GM12878 (cell line): Measurements from ENCODE around the gene NAALADL1. TPM values are rescaled to one million over a fixed set of nuclear protein-coding genes. Genes with fewer than 3 reads are reported as not detected.

Experiments
- EZH2 ChIP-seq: IDR thresholded peaks from 2 replicates; pipeline ENCODE4 v1.6.1; 2012; ENCODE audit warnings: low read depth, mild to moderate bottlenecking, control low read depth, inconsistent platforms, low read length, borderline replicate concordance; ENCODE audit not compliant: control insufficient read depth
- HDAC6 ChIP-seq: fragments of 200-600 bp; sonication (generic); IDR thresholded peaks from one replicate; pipeline ENCODE4 v1.8.0; 2017; ENCODE audit warnings: antibody characterized with exemption; ENCODE audit not compliant: unreplicated experiment
- IKZF1 ChIP-seq: fragments of 450-650 bp; conservative IDR thresholded peaks from 2 replicates; pipeline ENCODE4 v1.6.1; 2017; ENCODE audit warnings: antibody characterized with exemption, mild to moderate bottlenecking
- JUND ChIP-seq: IDR thresholded peaks from 2 replicates; pipeline ENCODE4 v1.6.1; 2012; ENCODE audit warnings: low read depth, mild to moderate bottlenecking, low read length, improper control_type of control experiment, moderate library complexity
- MTA3 ChIP-seq: IDR thresholded peaks from 2 replicates; pipeline ENCODE4 v1.6.1; 2012; ENCODE audit warnings: low read length, inconsistent platforms, borderline replicate concordance
- NFXL1 ChIP-seq: fragments of 450-650 bp; IDR thresholded peaks from 2 replicates; pipeline ENCODE4 v1.6.1; 2017; ENCODE audit warnings: antibody characterized with exemption, mild to moderate bottlenecking, borderline replicate concordance
- NKRF ChIP-seq: fragments of 450-650 bp; conservative IDR thresholded peaks from 2 replicates; pipeline ENCODE4 v1.6.1; 2017; ENCODE audit warnings: mild to moderate bottlenecking, moderate library complexity
- NR2C1 ChIP-seq: fragments of 450-650 bp; IDR thresholded peaks from 2 replicates; pipeline ENCODE4 v1.6.1; 2017; ENCODE audit warnings: antibody characterized with exemption, mild to moderate bottlenecking, moderate library complexity
- NRF1 ChIP-seq: conservative IDR thresholded peaks from 2 replicates; pipeline ENCODE4 v1.6.1; 2011; ENCODE audit warnings: mild to moderate bottlenecking, low read depth, low read length, improper control_type of control experiment
- PML ChIP-seq: IDR thresholded peaks from 2 replicates; pipeline ENCODE4 v1.6.1; 2012; ENCODE audit warnings: low read length, inconsistent platforms
- POLR2AphosphoS2 ChIP-seq: IDR thresholded peaks from 2 replicates; pipeline ENCODE4 v1.6.1; 2011; ENCODE audit warnings: low read depth, mild to moderate bottlenecking, low read length, improper control_type of control experiment, moderate library complexity
- RAD51 ChIP-seq: fragments of 450-650 bp; IDR thresholded peaks from 2 replicates; pipeline ENCODE4 v1.6.1; 2016; ENCODE audit warnings: moderate library complexity, mild to moderate bottlenecking, inconsistent platforms
- ZBED1 ChIP-seq: IDR thresholded peaks from 2 replicates; pipeline ENCODE4 v1.6.1; 2016; ENCODE audit warnings: borderline replicate concordance
- ZNF592 ChIP-seq: fragments of 450-650 bp; IDR thresholded peaks from 2 replicates; pipeline ENCODE4 v1.6.1; 2017; ENCODE audit warnings: mild to moderate bottlenecking, moderate library complexity
- ZNF687 ChIP-seq: fragments of 450-650 bp; IDR thresholded peaks from 2 replicates; pipeline ENCODE4 v1.6.1; 2017; ENCODE audit warnings: mild to moderate bottlenecking, moderate library complexity
- ZZZ3 ChIP-seq: IDR thresholded peaks from 2 replicates; pipeline ENCODE4 v1.6.1; 2011; ENCODE audit warnings: low read depth; ENCODE audit not compliant: control insufficient read depth, insufficient read length
- polyA plus RNA-seq, 11 experiments: library from polyadenylated mRNA; depleted of rRNA in 4 of 11; unstranded in 6 of 11; stranded (reverse) in 5 of 11; fragments of >200 nt; fragmentation: Nextera tagmentation in 4 of 11; fragmentation: Illumina TruSeq in 1 of 11; extraction: Ambion mirVana in 4 of 11; extraction: Trizol in 1 of 11; gene quantifications; 1 replicate in 1 of 11; 2 replicates in 10 of 11; pipeline versions ENCODE4 v1.2.1 to v1.2.3, GENCODE V29; 2011 to 2016; ENCODE audit warnings: inconsistent platforms in 2 of 11, missing spikeins in 2 of 11, low read depth in 1 of 11
- total RNA-seq, 4 experiments: library from RNA; depleted of rRNA in 3 of 4; stranded (reverse); fragments of >200 nt in 3 of 4; fragmentation: Illumina TruSeq in 1 of 4; extraction: Trizol in 1 of 4; gene quantifications; 2 replicates each; pipeline versions ENCODE4 v1.2.1 to v1.2.3, GENCODE V29; 2013 to 2021
- TF ChIP-seq, protein P1 (sequence below): fragments of 450-650 bp; IDR thresholded peaks from 2 replicates; pipeline ENCODE4 v1.6.1; 2017; ENCODE audit warnings: low read depth, mild to moderate bottlenecking, moderate library complexity
- TF ChIP-seq, protein P2 (sequence below): fragments of 450-650 bp; IDR thresholded peaks from 2 replicates; pipeline ENCODE4 v1.6.1; 2016; ENCODE audit warnings: mild to moderate bottlenecking

Gene NAALADL1
- total and polyA plus RNA-seq, 10 of the 15 experiments (the other 5 are each of a cell fraction or from before 2014, with no cell fraction given) = 0.77 to 5.5 (median 1.5) TPM

DNA sequence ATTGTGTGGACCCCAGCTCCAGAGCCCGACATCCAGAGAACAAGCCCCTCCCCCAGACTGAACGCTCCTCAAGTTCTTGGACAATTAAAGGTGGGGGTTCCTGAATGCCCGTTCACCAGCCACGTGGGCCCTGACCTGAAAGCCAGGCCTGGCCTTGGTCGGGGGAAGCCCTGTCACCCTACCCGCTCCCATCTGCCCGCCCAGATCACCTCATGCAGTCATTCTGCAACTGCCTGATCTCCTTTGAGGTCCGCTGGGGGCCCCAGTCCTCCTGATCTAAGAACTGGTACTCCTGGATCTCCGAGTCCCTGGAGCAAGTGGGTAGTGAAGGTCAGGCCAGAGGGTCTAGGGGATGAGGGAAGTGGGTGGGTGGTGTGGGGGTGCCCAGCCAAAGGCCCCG lies 9.1 kb upstream of the NAALADL1 start (continued):
- TF ChIP-seq NR2C1 (no peak), NFXL1 (no peak), ZZZ3 (no peak), EZH2 (no peak), HDAC6 (no peak), POLR2AphosphoS2 (no peak), RAD51 (no peak), MTA3 (no peak), IKZF1 (peak; percentile 62), NRF1 (no peak), JUND (no peak), ZNF592 (no peak), PML (no peak), ZBED1 (no peak), ZNF687 (peak; percentile 86), NKRF (no peak)
- TF ChIP-seq, protein P1, sequence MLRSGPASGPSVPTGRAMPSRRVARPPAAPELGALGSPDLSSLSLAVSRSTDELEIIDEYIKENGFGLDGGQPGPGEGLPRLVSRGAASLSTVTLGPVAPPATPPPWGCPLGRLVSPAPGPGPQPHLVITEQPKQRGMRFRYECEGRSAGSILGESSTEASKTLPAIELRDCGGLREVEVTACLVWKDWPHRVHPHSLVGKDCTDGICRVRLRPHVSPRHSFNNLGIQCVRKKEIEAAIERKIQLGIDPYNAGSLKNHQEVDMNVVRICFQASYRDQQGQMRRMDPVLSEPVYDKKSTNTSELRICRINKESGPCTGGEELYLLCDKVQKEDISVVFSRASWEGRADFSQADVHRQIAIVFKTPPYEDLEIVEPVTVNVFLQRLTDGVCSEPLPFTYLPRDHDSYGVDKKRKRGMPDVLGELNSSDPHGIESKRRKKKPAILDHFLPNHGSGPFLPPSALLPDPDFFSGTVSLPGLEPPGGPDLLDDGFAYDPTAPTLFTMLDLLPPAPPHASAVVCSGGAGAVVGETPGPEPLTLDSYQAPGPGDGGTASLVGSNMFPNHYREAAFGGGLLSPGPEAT = no peak
- TF ChIP-seq, protein P2, sequence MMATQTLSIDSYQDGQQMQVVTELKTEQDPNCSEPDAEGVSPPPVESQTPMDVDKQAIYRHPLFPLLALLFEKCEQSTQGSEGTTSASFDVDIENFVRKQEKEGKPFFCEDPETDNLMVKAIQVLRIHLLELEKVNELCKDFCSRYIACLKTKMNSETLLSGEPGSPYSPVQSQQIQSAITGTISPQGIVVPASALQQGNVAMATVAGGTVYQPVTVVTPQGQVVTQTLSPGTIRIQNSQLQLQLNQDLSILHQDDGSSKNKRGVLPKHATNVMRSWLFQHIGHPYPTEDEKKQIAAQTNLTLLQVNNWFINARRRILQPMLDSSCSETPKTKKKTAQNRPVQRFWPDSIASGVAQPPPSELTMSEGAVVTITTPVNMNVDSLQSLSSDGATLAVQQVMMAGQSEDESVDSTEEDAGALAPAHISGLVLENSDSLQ = no peak
